NT2/D1 (cell line): ENCODE measurements around the gene TEX101.

Experiments
- YY1 ChIP-seq: IDR thresholded peaks from 2 replicates; pipeline ENCODE4 v1.6.1; 2011; ENCODE audit not compliant: insufficient read length, insufficient read depth
- ZNF274 ChIP-seq: IDR thresholded peaks from 2 replicates; pipeline ENCODE4 v1.6.1; 2011; ENCODE audit warnings: mild to moderate bottlenecking, low read depth, low read length

GRCh38 chr19:43429395-43429794 lies 14.7 kb downstream of the TEX101 start:
- TF ChIP-seq ZNF274, result no peak
- no peak for TF ChIP-seq YY1
